GM18870 (cell line): Measurements from ENCODE around the gene TEX13A.
"Not testable (repeated sequence)": the region's sequence is repeated elsewhere in the genome, so short reads cannot be mapped to it uniquely, and the experiment has no call there.

Experiments used
- ATAC-seq: cut with Tn5 transposase; IDR thresholded peaks from one replicate; pipeline ENCODE4 v1.9.1; 2021; ENCODE audit warnings: moderate library complexity; ENCODE audit not compliant: unreplicated experiment

The TEX13A gene, protein sequence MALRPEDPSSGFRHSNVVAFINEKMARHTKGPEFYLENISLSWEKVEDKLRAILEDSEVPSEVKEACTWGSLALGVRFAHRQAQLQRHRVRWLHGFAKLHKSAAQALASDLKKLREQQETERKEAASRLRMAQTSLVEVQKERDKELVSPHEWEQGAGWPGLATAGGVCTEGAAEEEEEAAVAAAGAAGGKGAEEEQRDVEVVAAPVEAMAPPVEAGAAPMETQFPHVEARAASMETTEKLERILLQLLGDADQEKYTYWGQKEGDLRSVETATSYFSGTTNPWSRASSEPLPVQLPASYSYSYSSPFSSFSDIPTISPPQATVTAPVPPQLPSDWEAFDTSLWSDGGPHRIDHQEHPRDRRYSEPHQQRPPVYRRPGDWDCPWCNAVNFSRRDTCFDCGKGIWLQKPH

GRCh38 chrX:105220636-105221035, at the start of gene TEX13A:
Gene TEX13A (minus strand): TSS chrX:105220694. CDS start chrX:105220397, 297 bp downstream.
- no peak for ATAC-seq

GRCh38 chrX:105269386-105269785, 48.9 kb upstream of the TEX13A start:
- no peak for ATAC-seq

- ATAC-seq, result no peak
Measured at GRCh38 chrX:105267167-105267566, 46.7 kb upstream of the TEX13A start.

DNA sequence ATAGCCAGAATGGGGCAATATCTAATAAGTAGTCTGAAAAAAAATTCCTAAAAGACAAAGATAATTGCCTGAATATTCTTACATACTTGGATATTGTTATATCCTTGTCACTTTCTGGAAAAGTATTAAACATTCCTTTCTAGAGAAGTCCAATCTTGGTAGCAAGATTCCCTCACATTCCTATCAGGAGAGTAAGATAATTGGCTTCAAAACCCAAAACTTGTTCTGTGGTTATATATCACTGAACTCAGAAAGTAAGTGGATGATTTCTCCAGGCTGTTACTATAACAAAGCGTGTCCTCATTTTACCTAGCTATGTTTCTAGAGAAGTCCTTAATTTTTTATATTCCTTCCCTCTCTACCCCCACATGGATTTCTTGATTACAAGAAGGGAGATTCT, 46.0 kb upstream of the TEX13A start:
- ATAC-seq, result no peak

DNA sequence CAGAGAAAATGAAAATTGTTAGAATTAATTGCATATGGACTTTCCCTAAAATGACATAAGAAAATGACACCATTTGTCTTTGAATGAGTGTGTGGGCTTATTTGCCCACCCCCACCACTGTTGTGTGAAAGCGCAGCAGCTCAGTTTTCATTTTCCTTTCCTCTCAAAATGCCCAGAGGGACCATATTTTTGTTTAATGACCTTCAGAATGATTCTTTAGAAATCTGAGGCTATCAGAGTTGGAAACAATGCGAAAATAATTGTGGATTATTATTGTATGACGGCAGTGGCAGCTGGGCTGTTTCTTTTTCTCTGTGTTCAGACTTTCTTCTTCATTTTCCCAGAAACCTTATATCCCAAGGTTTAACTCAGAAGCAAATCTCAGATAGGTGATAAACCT, 44.6 kb upstream of the TEX13A start:
- ATAC-seq, result no peak

- ATAC-seq, result no peak
Measured at GRCh38 chrX:105263801-105264200, 43.3 kb upstream of the TEX13A start.

- no peak for ATAC-seq
Measured at GRCh38 chrX:105263171-105263570, 42.7 kb upstream of the TEX13A start.

DNA sequence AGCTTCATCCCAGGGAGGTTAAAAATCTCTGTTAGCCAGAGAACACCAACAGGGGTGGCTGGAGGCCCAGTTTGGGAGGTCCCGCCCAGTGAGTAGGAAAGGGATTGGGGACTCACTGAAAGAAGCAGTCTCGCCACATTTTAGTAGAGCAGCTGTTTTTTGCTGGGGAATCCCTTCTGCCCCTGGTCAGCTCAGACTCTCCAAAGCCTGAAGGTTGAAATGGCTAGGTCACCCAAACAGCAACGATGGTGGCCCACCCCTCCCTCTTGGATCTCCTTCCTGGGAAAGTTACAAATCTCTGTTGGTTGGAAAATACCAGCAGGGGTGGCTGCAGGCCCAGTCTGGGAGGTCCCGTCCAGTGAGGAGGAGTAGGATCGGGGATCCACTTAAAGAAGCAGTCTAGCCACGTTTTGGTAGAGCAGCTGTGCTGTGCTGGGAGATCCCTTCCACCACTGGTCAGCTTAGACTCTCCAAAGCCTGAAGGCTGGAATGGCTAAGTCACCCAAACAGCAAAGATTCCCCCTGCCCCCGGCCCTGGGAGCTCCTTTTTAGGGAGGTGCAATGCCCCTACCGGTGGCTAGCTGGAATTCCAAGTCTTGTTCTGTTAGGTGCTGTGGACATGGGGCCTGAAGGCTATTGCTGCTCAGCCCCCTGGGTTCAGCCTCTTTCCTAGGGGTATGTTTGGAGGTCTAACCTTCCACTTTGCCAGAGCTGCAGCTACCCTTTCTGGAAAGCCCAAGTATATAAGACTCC, 40.0 kb upstream of the TEX13A start:
- no peak for ATAC-seq

DNA sequence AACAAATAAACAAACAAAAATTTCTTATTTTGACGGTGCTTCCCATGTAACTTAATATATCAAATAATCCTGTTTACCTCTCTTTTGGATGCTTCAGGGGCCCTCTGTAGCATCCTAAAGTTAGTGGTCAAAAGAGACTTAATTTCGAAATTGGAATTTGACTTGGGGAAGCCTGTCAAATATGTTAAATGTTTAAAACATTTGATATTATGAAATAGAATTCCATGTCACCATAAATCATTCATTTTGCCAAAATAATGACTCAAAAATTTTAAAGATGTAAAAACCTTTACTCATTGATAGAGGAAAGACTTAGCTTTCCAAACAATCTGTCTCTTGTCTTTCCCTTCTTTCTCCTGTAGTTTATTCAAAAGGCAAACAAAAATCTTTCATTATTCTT, 20.6 kb upstream of the TEX13A start:
- ATAC-seq, result no peak

- not testable (repeated sequence) for ATAC-seq
Measured at GRCh38 chrX:105237407-105237806, 16.9 kb upstream of the TEX13A start.

DNA sequence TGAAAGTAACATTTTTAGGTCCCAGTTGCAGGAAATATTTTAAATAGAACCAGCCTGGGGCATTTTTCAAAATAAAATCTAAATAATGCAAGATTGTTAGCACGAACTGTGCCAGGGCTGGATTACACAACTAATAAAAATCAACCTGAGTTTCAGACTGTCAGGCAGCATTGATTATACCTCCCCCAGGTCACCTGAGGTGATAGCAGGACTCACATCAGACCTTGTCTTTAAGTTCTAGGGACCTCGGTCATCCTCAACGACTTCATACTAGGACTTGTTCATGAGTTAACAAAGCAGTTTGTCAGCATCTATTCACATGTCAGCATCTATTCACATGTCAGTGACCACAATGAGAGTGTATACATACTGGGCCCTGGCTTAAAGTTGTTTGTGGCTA, 8.7 kb upstream of the TEX13A start:
- no peak for ATAC-seq

DNA sequence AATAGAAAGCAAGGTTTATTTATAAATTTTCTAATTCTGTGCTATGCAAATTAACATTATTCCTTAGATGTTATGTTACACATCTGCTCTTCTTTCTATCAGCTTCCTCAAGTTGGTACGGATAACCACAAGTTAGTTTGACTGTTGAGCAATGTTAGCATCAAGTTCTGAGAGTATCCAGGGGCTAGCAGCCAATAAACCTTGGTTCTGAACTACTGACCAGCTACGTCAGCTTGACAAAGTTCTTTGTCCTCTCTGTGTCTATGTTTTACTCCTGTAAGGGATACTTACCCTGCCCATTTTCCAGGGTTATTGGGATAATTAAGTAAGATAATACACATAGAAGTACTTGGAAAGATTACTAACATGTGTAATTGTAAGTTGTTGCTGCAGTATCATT, 8.1 kb upstream of the TEX13A start:
- no peak for ATAC-seq

DNA sequence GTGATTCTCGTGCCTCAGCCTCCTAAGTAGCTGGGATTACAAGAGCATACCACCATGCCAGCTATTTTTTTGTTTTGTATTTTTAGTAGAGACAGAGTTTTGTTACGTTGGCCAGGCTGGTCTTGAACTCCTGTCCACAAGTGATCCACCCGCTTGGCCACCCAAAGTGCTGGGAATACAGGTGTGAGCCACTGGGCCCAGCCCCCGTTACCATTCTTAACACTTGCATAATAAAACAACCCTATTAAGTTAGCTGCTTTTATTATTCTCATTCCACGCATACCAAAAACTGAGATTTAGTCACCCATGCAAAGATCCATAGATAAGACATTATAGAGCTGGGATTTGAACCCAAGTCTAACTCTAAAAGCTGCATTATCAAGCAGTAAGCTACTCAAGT, 6.0 kb upstream of the TEX13A start:
- no peak for ATAC-seq

GRCh38 chrX:105221374-105221773, 880 bp upstream of the TEX13A start:
- no peak for ATAC-seq

DNA sequence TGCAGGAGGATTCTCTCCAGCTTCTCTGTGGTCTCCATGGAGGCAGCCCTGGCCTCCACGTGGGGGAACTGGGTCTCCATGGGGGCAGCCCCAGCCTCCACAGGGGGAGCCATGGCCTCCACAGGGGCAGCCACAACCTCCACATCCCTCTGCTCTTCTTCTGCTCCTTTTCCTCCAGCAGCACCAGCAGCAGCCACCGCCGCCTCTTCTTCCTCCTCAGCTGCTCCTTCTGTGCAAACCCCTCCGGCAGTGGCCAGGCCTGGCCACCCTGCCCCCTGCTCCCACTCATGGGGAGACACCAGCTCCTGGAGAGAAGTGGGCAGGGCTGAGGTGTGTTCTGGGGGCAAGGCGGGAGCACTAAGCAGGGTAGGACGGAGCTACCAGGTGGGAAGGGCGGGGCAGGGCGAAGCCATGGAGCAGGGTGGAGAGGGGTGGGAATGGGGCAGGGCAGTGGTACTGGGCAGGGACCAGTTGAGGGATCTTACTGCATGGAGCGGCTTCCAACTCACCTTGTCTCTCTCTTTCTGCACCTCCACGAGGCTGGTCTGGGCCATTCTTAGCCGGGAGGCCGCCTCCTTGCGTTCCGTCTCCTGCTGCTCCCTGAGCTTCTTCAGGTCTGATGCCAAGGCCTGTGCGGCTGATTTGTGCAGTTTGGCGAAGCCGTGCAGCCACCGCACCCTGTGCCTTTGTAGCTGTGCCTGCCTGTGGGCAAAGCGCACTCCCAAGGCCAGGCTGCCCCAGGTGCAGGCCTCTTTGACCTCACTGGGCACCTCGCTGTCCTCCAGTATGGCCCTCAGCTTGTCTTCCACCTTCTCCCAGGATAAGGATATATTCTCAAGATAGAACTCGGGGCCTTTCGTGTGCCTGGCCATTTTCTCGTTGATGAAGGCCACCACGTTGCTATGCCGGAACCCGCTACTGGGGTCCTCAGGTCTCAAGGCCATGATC, 766 bp downstream of the TEX13A start:
- ATAC-seq, result no peak

GRCh38 chrX:105211066-105211575, 9.4 kb downstream of the TEX13A start:
- ATAC-seq, result no peak

DNA sequence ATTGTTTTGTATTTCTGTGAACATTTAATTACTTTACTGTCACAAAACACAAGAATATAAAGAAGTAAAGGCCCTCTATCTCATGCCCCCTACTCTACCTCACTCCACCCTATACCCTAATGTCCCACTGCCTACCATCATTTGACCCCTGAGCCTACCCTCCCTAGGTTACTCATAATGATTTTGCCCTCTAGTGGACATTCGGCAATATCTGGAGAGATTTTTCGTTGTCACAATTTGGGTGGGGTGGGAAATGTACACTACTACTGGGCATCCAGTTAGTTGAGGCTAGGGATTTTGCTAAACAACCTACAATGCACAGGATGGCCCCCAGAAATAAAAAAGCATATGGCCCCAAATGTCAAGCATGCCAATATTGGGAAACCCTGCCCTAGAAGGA, 10.2 kb downstream of the TEX13A start:
- ATAC-seq, result no peak

GRCh38 chrX:105209406-105209805, 11.1 kb downstream of the TEX13A start:
- no peak for ATAC-seq

DNA sequence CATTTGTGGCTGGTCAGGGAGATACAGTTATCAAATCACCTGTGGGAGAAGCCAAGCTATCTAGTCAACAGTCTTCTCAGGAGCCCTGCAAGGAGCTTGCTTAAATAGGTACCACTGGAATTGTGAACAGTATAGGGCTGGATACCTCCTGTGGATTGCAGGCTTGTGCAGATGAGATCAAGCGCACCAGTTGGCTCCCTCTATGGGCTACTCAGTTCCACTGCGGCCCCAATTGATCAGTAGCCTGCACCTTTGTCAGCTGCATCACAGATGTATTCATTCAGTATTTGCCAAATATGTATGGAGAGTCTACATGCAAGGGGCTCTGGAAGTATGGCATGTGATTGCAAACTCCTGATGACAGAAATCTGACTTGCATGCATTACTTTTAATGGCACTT, 28.6 kb downstream of the TEX13A start:
- ATAC-seq, result no peak

- ATAC-seq, result no peak
Measured at GRCh38 chrX:105190252-105190853, 30.1 kb downstream of the TEX13A start.

- ATAC-seq, result no peak
Measured at GRCh38 chrX:105189093-105189492, 31.4 kb downstream of the TEX13A start.
